H9 (cell line): ENCODE results near the gene MBL2. TPM values are rescaled to one million over a fixed set of nuclear protein-coding genes. Genes with fewer than 3 reads are reported as not detected.

Source experiments
- DNase-seq: peaks from one replicate; pipeline ENCODE4 v3.0.0-alpha.2; 2017
- H2AFZ ChIP-seq: one replicate; pipeline ENCODE4 v1.6.1; 2013; ENCODE audit warnings: mild to moderate bottlenecking, low read length, control low read depth, moderate library complexity
- H2AK5ac ChIP-seq: 2 replicates; pipeline ENCODE4 v1.6.1; 2013; ENCODE audit warnings: low read length, control low read depth, mixed read lengths; ENCODE audit not compliant: insufficient read length
- H2BK120ac ChIP-seq: one replicate; pipeline ENCODE4 v1.6.1; 2013; ENCODE audit warnings: low read depth, mild to moderate bottlenecking, low read length, control low read depth, inconsistent platforms; ENCODE audit not compliant: poor library complexity, severe bottlenecking
- H2BK12ac ChIP-seq: 2 replicates; pipeline ENCODE4 v1.6.1; 2013; ENCODE audit warnings: low read length, control low read depth, mixed read lengths, low read depth; ENCODE audit not compliant: insufficient read length
- H2BK15ac ChIP-seq: 2 replicates; pipeline ENCODE4 v1.6.1; 2013; ENCODE audit warnings: low read depth, low read length, control low read depth
- H2BK20ac ChIP-seq: one replicate; pipeline ENCODE4 v1.6.1; 2013; ENCODE audit warnings: low read depth, mild to moderate bottlenecking, low read length, control low read depth, inconsistent platforms; ENCODE audit not compliant: poor library complexity, severe bottlenecking
- H2BK5ac ChIP-seq: 2 replicates; pipeline ENCODE4 v1.6.1; 2013; ENCODE audit warnings: low read length, control low read depth, mixed read lengths; ENCODE audit not compliant: insufficient read length
- H3K14ac ChIP-seq: 2 replicates; pipeline ENCODE4 v1.6.1; 2013; ENCODE audit warnings: low read length, control low read depth; ENCODE audit not compliant: insufficient read depth
- H3K18ac ChIP-seq: 2 replicates; pipeline ENCODE4 v1.6.1; 2013; ENCODE audit warnings: low read depth, mild to moderate bottlenecking, mixed read lengths, low read length, control low read depth; ENCODE audit not compliant: insufficient read length
- H3K23ac ChIP-seq: 2 replicates; pipeline ENCODE4 v1.6.1; 2013; ENCODE audit warnings: low read length, control low read depth, mixed read lengths, low read depth; ENCODE audit not compliant: insufficient read length
- H3K23me2 ChIP-seq: 2 replicates; pipeline ENCODE4 v1.6.1; 2013; ENCODE audit warnings: low read depth, mild to moderate bottlenecking, mixed read lengths, low read length, control low read depth; ENCODE audit not compliant: insufficient read length, poor library complexity, severe bottlenecking
- H3K27ac ChIP-seq: 2 replicates; pipeline ENCODE4 v1.5.1; 2013; ENCODE audit warnings: low read length, control low read depth, mixed read lengths, low read depth; ENCODE audit not compliant: insufficient read length
- H3K27me3 ChIP-seq: 2 replicates; pipeline ENCODE4 v1.6.1; 2013; ENCODE audit warnings: low read length, control low read depth, inconsistent platforms; ENCODE audit not compliant: insufficient read depth
- H3K4ac ChIP-seq: 2 replicates; pipeline ENCODE4 v1.6.1; 2013; ENCODE audit warnings: low read depth, mild to moderate bottlenecking, control low read depth, inconsistent platforms, low read length, moderate library complexity
- H3K4me1 ChIP-seq: 2 replicates; pipeline ENCODE4 v1.6.1; 2013; ENCODE audit warnings: low read length, control low read depth, inconsistent platforms; ENCODE audit not compliant: insufficient read depth
- H3K4me2 ChIP-seq: 2 replicates; pipeline ENCODE4 v1.6.1; 2013; ENCODE audit warnings: low read length, control low read depth, mixed read lengths; ENCODE audit not compliant: insufficient read length, insufficient read depth
- H3K56ac ChIP-seq: 2 replicates; pipeline ENCODE4 v1.6.1; 2013; ENCODE audit warnings: low read depth, mild to moderate bottlenecking, mixed read lengths, low read length, control low read depth; ENCODE audit not compliant: insufficient read length
- H3K79me1 ChIP-seq: 2 replicates; pipeline ENCODE4 v1.6.1; 2013; ENCODE audit warnings: low read depth, mild to moderate bottlenecking, moderate library complexity, low read length, control low read depth, inconsistent platforms; ENCODE audit not compliant: insufficient read depth, poor library complexity, severe bottlenecking
- H3K79me2 ChIP-seq: 2 replicates; pipeline ENCODE4 v1.6.1; 2013; ENCODE audit warnings: low read length, control low read depth, inconsistent platforms; ENCODE audit not compliant: insufficient read depth
- H3K9ac ChIP-seq: 2 replicates; pipeline ENCODE4 v1.6.1; 2013; ENCODE audit warnings: low read length, control low read depth, mixed read lengths; ENCODE audit not compliant: insufficient read length; ENCODE audit errors: extremely low read depth
- H3K9me3 ChIP-seq: one replicate; pipeline ENCODE4 v1.6.1; 2013; ENCODE audit warnings: low read depth, low read length, inconsistent platforms; ENCODE audit not compliant: control insufficient read depth
- H3T11ph ChIP-seq: one replicate; pipeline ENCODE4 v1.6.1; 2013; ENCODE audit warnings: mild to moderate bottlenecking, low read length, control low read depth, inconsistent platforms
- H4K20me1 ChIP-seq: one replicate; pipeline ENCODE4 v1.6.1; 2013; ENCODE audit not compliant: control insufficient read depth, insufficient read length, insufficient read depth
- H4K5ac ChIP-seq: 2 replicates; pipeline ENCODE4 v1.6.1; 2013; ENCODE audit warnings: low read depth, mild to moderate bottlenecking, mixed read lengths, low read length, control low read depth; ENCODE audit not compliant: insufficient read length
- H4K8ac ChIP-seq: replicated peaks from 2 replicates; pipeline ENCODE4 v1.6.1; 2013; ENCODE audit warnings: low read length, control low read depth, mixed read lengths, low read depth; ENCODE audit not compliant: insufficient read length
- H4K91ac ChIP-seq: 2 replicates; pipeline ENCODE4 v1.6.1; 2013; ENCODE audit warnings: low read depth, mild to moderate bottlenecking, moderate library complexity, mixed read lengths, low read length, control low read depth; ENCODE audit not compliant: insufficient read length
- H3K27ac Mint-ChIP-seq, 3 experiments: 2 replicates in 2 of 3; 3 replicates in 1 of 3; pipeline ENCODE4 v1.8.0; 2020 to 2021; ENCODE audit warnings: mixed read lengths in 3 of 3, mild to moderate bottlenecking in 1 of 3, moderate library complexity in 1 of 3
- H3K27me3 Mint-ChIP-seq: 2 replicates; pipeline ENCODE4 v1.8.0; 2021; ENCODE audit warnings: low read depth, mild to moderate bottlenecking, moderate library complexity, mixed read lengths
- H3K36me3 Mint-ChIP-seq, 3 experiments: 2 replicates in 2 of 3; 3 replicates in 1 of 3; pipeline ENCODE4 v1.8.0; 2020 to 2021; ENCODE audit warnings: low read depth in 3 of 3, mixed read lengths in 3 of 3; ENCODE audit not compliant: insufficient read depth in 1 of 3
- H3K4me1 Mint-ChIP-seq, 2 experiments: 2 replicates each; pipeline ENCODE4 v1.8.0; 2020; ENCODE audit warnings: mixed read lengths in 2 of 2
- H3K4me3 Mint-ChIP-seq, 2 experiments: 2 replicates in 1 of 2; 3 replicates in 1 of 2; pipeline ENCODE4 v1.8.0; 2020 to 2021; ENCODE audit warnings: mild to moderate bottlenecking in 2 of 2, mixed read lengths in 2 of 2, moderate library complexity in 1 of 2
- H3K9me3 Mint-ChIP-seq, 2 experiments: 2 replicates in 1 of 2; 3 replicates in 1 of 2; pipeline ENCODE4 v1.8.0; 2020; ENCODE audit warnings: mild to moderate bottlenecking in 2 of 2, mixed read lengths in 2 of 2, moderate library complexity in 1 of 2
- CTCF ChIP-seq: fragments of 200-600 bp; sonication (generic); conservative IDR thresholded peaks from 3 replicates; pipeline ENCODE4 v1.8.0; 2021; ENCODE audit warnings: antibody characterized with exemption, mild to moderate bottlenecking
- WGBS: extraction: QIAGEN DNeasy Blood & Tissue Kit; methylation state at CpG from one replicate; pipeline ENCODE4 v1.1.7; 2013; ENCODE audit warnings: missing lambda C conversion rate, low lambda C conversion rate, mixed read lengths; ENCODE audit not compliant: insufficient read length; ENCODE audit errors: extremely low coverage; 5-methylcytosine and 5-hydroxymethylcytosine counted together
- total RNA-seq: library from RNA; stranded (reverse); gene quantifications from 2 replicates; pipeline ENCODE4 v1.2.1, GENCODE V29; 2021

Gene MBL2
- total RNA-seq, 1 experiment from 2014 or later, result not detected

GRCh38 chr10:52783726-52784125 lies 11.1 kb upstream of the MBL2 start:
- Histone ChIP-seq H2BK15ac (no peak overlapping the region), H2AFZ (no peak overlapping the region), H3K79me1 (no peaks in the 10 kb centered on the region), H2BK12ac (no peak overlapping the region), H3K9ac (no peak overlapping the region), H3K27ac (no peak overlapping the region), H3K4me2 (no peak overlapping the region), H4K5ac (no peak overlapping the region), H2AK5ac (no peak overlapping the region), H3K18ac (no peak overlapping the region), H2BK120ac (no peak overlapping the region), H2BK5ac (no peak overlapping the region), H3K79me2 (no peaks in the 10 kb centered on the region), H3K23ac (no peak overlapping the region), H4K91ac (no peak overlapping the region), H3K14ac (no peak overlapping the region), H3K23me2 (no peaks in the 10 kb centered on the region), H3K4me1 (no peaks in the 10 kb centered on the region), H3K27me3 (no peaks in the 10 kb centered on the region), H4K8ac (no peak overlapping the region), H2BK20ac (no peak overlapping the region), H3K4ac (no peak overlapping the region), H3K56ac (no peak overlapping the region), H3K9me3 (no peaks in the 10 kb centered on the region), H4K20me1 (no peaks in the 10 kb centered on the region), H3T11ph (no peak overlapping the region)
- Mint-ChIP-seq H3K4me3 (no peak overlapping the region), H3K4me1 (peaks cover 6 to 7% of the 10 kb centered on the region in 2 experiments; a peak in 3 of 4 replicates), H3K27me3 (no peaks in the 10 kb centered on the region), H3K27ac (no peak overlapping the region), H3K36me3 (no peaks in the 10 kb centered on the region), H3K9me3 (no peaks in the 10 kb centered on the region; a peak in 1 of 5 replicates)
- DNase-seq, result no peak
- no peak for TF ChIP-seq CTCF
- no CpG with 5 or more reads among the region's 3 CpGs for WGBS
